A549 treated with ZK216348 at 1 μM for 4 hours (cell line): ENCODE data around the gene WDR73. TPM values are rescaled to one million over a fixed set of nuclear protein-coding genes. Genes with fewer than 3 reads are reported as not detected.

Experiments
- total RNA-seq: library from RNA; stranded (reverse); fragments of 200-300 nt; extraction: Qiagen RNA extraction; gene quantifications from 5 replicates; pipeline ENCODE4 v1.2.3, GENCODE V29; 2022; ENCODE audit warnings: low read depth

WDR73 gene
- 37.5 to 40.8 TPM (median 39.2 TPM) in 5 replicates for total RNA-seq

GRCh38 chr15:84653910-84654688, at the start of gene WDR73:
Gene WDR73, minus strand, starts transcription at chr15:84654283. Its CDS starts 9 bp downstream, at chr15:84654274.

DNA sequence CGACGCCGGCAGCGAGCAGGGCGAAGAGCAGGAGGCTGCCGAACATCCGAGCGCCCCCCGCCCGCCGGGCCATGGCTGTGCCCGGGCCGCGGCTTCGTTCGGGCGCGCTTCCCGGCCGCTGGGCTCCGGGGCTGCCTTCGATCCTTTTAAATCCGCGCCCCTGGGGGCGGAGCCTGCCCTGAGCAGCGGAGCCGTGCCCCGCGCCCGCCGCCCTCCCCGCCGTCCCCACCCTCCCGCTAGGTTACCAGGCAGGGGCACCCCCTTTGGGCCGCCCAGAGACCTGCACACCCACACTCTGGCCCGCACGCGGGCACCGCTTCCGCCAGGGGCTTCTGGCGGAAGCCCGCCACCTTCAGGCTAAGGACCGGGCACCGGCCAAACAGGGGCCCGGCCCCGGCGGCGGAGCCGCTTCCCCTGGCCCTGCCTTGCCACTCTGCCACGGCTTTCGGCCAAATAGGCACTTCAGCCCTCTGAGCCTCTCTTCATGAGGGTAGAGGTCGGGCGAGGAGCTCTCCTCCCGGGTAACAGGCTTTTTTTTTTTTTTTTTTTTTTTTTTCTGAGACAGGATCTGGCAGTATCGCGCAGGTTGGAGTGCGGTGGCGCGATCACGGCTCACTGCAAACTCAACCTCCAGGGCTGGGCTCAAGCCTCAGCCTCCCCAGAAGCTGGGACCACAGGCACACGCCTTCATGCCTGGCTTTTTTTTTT, 4.2 kb upstream of the WDR73 start, which contains the start of gene NMB:
Gene NMB (minus strand): TSS at position 120 of the 708 bp plus-strand sequence. CDS start 47 bp downstream, at position 73.

DNA sequence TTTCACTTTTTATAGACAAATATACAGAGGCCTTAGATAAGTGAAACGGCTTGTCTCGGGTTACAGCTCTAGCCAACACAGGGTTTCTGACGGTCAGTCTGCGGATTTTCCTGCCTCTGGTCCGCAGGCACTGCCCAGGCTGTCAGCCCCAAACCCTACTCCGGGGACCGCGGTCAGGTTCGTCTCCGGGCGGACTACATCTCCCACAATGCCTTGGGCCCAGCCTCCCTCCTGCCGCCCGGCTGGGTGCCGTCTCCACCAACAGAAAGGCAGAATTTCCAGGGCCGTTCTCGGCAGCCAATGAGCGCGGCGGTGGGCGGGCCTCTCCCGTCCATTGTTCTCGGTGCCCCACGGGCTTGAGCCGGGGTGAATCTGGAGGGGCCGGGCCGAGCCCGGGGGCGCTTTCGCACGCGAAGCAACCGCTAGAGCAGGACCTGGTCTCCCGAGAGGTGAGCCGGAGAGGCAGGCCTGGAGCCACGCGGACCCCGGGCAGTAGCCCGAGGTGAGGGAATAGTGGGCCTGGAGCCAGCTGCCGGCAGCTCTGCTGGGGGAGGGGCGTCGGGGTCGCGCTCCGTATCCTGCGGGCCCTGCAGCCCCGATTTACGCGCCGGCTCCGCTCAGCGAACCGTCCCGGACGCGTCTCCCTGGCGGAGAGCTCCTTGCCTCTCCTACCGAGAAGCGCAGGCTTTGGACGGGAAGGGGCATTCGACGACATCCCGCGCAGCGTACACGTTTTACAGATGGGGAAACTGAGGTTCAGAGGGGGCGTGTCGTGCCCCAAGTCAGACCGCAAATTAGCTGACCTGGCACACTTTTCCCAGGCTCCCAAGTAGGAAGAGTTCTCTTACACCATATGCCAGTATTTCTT, 53.2 kb downstream of the WDR73 start, which contains the start of gene ZSCAN2:
Gene ZSCAN2 (plus strand): TSS at position 323 of the 868 bp plus-strand sequence. CDS start 2,919 bp downstream, outside the sequence.

Other genes with a start within 250 kb of the WDR73 start
- 11.3 to 14.6 TPM (median 13.7 TPM) in 5 replicates for gene ZSCAN2, start 53.3 kb downstream of the WDR73 start, total RNA-seq
- 10.9 to 23.9 TPM (median 22.1 TPM) in 5 replicates for gene NMB, start 3.9 kb upstream of the WDR73 start, total RNA-seq
- 326 to 505 TPM (median 354 TPM) in 5 replicates for gene SEC11A, start 61.9 kb upstream of the WDR73 start, total RNA-seq
- gene ZNF592, start 94.3 kb upstream of the WDR73 start, total RNA-seq, result 13.1 to 24.0 TPM (median 21.2 TPM) in 5 replicates
- gene ALPK3, start 163.1 kb upstream of the WDR73 start, total RNA-seq, result 0.12 to 0.31 TPM (median 0.18 TPM) in 4 of 5 replicates, not detected in the other
- 0.06 TPM in 1 of 5 replicates, not detected in the others for gene SLC28A1, start 230.4 kb upstream of the WDR73 start, total RNA-seq